ENCODE measurements around the gene BNC2. TPM values are rescaled to one million over a fixed set of nuclear protein-coding genes. Genes with fewer than 3 reads are reported as not detected.

BNC2 gene
- total and polyA plus RNA-seq, 5 donors from 2014 or later = not detected

GRCh38 chr9:16787724-16788123 is 82.7 kb downstream of the BNC2 start:
- Mint-ChIP-seq H3K36me3 (no peaks in the 10 kb centered on the region), H3K9me3 (peaks cover 2 to 7% (median 6%) of the 10 kb centered on the region in 7 donors), H3K27me3 (no peaks in the 10 kb centered on the region), H3K4me3 (no peak overlapping the region), H3K4me1 (peaks cover 0 to 5% (median 0%) of the 10 kb centered on the region in 4 donors), H3K27ac (no peak overlapping the region)
- ATAC-seq (ENCODE audit: low read depth in 2 of 2) (no peak), DNase-seq (no peak)
- no peaks in the 10 kb centered on the region for H3K36me3 ChIP-seq (ENCODE audit: control insufficient read depth, insufficient read depth, low read length)
- H3K27ac ChIP-seq (ENCODE audit: insufficient read depth, low read length, poor library complexity, severe bottlenecking) = no peak overlapping the region
- no peaks in the 10 kb centered on the region for H3K4me1 ChIP-seq (ENCODE audit: control insufficient read depth, insufficient read depth, low read length, poor library complexity, severe bottlenecking)
- no peak overlapping the region for H3K4me3 ChIP-seq (ENCODE audit: low read depth, low read length)
- no peaks in the 10 kb centered on the region for H3K27me3 ChIP-seq (ENCODE audit: control insufficient read depth, insufficient read depth, low read length)
- no peaks in the 10 kb centered on the region for H3K9me3 ChIP-seq (ENCODE audit: control insufficient read depth in 2 of 2, low read length in 2 of 2)

DNA sequence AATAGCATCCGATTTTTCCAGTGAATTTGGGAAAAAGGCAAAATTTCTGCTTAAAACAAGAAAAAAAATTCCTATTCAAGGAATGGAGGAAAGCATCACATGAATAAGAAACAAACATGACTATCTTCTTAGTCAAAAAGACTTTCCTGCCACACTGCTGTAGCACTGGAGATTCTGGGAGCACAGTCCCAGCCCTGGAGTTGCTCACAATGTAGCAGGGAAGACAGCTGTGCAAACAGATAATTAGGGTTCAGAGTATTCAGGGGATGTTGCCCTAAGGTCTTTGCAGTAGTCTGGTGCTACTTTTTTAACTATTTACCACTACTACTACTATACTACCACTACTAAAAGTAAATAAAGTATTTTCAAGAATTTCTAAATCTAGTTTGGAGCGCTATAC is 86.5 kb downstream of the BNC2 start:
- no peaks in the 10 kb centered on the region for H3K27me3 ChIP-seq (ENCODE audit: control insufficient read depth, insufficient read depth, low read length)
- H3K27ac ChIP-seq (ENCODE audit: insufficient read depth, low read length, poor library complexity, severe bottlenecking) = no peak overlapping the region
- DNase-seq (no peak), ATAC-seq (ENCODE audit: low read depth in 2 of 2) (no peak)
- H3K4me1 ChIP-seq (ENCODE audit: control insufficient read depth, insufficient read depth, low read length, poor library complexity, severe bottlenecking) = no peaks in the 10 kb centered on the region
- H3K9me3 ChIP-seq (ENCODE audit: control insufficient read depth in 2 of 2, low read length in 2 of 2) = no peaks in the 10 kb centered on the region
- no peaks in the 10 kb centered on the region for H3K4me1 Mint-ChIP-seq
- no peak overlapping the region for H3K27ac Mint-ChIP-seq
- H3K36me3 ChIP-seq (ENCODE audit: control insufficient read depth, insufficient read depth, low read length) = no peaks in the 10 kb centered on the region
- H3K4me3 Mint-ChIP-seq = no peak overlapping the region
- no peak overlapping the region for H3K4me3 ChIP-seq (ENCODE audit: low read depth, low read length)
- H3K27me3 Mint-ChIP-seq = no peaks in the 10 kb centered on the region
- H3K9me3 Mint-ChIP-seq = peaks cover 0 to 7% (median 3%) of the 10 kb centered on the region in 7 donors
- no peaks in the 10 kb centered on the region for H3K36me3 Mint-ChIP-seq

DNA sequence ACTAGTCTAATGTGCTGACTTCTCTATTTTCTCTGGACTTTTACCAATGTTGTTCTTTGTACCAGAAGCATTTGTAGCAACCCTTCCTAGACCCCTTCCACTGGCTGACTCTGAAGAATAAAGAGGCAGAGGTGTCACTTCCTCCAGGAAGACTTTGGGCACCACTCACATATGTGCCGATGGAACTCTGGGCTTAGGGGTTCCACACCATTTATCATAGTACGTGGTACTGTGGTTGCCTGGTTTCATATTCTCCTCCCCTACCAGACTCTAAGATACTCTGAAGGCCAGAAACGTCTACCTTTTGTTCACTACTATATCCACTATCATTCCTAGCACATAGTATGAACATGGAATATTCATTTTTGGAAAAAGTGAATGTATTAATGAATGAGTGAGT is 88.0 kb downstream of the BNC2 start:
- DNase-seq (no peak), ATAC-seq (ENCODE audit: low read depth in 2 of 2) (no peak)
- H3K36me3 ChIP-seq (ENCODE audit: control insufficient read depth, insufficient read depth, low read length) = no peaks in the 10 kb centered on the region
- Mint-ChIP-seq H3K4me3 (peak overlapping the region in 1 of 4 donors; percentile 4), H3K27me3 (no peaks in the 10 kb centered on the region), H3K9me3 (peaks cover 0 to 3% (median 2%) of the 10 kb centered on the region in 7 donors), H3K4me1 (no peaks in the 10 kb centered on the region), H3K27ac (no peak overlapping the region), H3K36me3 (no peaks in the 10 kb centered on the region)
- H3K9me3 ChIP-seq (ENCODE audit: control insufficient read depth in 2 of 2, low read length in 2 of 2) = no peaks in the 10 kb centered on the region
- H3K27me3 ChIP-seq (ENCODE audit: control insufficient read depth, insufficient read depth, low read length) = no peaks in the 10 kb centered on the region
- H3K4me1 ChIP-seq (ENCODE audit: control insufficient read depth, insufficient read depth, low read length, poor library complexity, severe bottlenecking) = no peaks in the 10 kb centered on the region
- no peak overlapping the region for H3K4me3 ChIP-seq (ENCODE audit: low read depth, low read length)
- H3K27ac ChIP-seq (ENCODE audit: insufficient read depth, low read length, poor library complexity, severe bottlenecking) = no peak overlapping the region

DNA sequence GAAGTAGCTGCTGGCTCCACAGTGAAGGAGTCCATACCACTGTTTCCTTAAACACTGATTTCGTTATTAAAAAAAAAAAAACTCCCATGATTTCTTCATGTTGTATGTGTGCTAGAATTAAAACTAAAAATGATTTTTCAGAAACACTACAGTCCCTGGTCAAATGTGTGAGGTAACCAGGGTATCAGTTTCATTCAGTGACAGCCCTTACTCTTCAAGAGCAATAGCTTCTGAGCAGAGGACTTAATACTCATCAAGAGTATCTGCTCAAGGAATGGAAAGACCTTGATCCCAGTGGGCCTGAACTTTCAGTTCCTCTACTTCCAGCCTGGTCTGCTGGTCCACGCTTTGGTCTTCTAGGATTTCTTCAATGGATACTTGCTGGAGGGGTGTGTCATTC is 95.1 kb downstream of the BNC2 start:
- Mint-ChIP-seq H3K9me3 (peaks cover 0 to 12% (median 1%) of the 10 kb centered on the region in 7 donors), H3K4me3 (no peak overlapping the region), H3K27ac (no peak overlapping the region), H3K4me1 (no peaks in the 10 kb centered on the region), H3K36me3 (no peaks in the 10 kb centered on the region), H3K27me3 (no peaks in the 10 kb centered on the region)
- DNase-seq (no peak), ATAC-seq (ENCODE audit: low read depth in 2 of 2) (no peak)
- H3K36me3 ChIP-seq (ENCODE audit: control insufficient read depth, insufficient read depth, low read length) = no peaks in the 10 kb centered on the region
- H3K9me3 ChIP-seq (ENCODE audit: control insufficient read depth in 2 of 2, low read length in 2 of 2) = no peaks in the 10 kb centered on the region
- no peaks in the 10 kb centered on the region for H3K4me1 ChIP-seq (ENCODE audit: control insufficient read depth, insufficient read depth, low read length, poor library complexity, severe bottlenecking)
- H3K4me3 ChIP-seq (ENCODE audit: low read depth, low read length) = no peak overlapping the region
- H3K27me3 ChIP-seq (ENCODE audit: control insufficient read depth, insufficient read depth, low read length) = no peaks in the 10 kb centered on the region
- H3K27ac ChIP-seq (ENCODE audit: insufficient read depth, low read length, poor library complexity, severe bottlenecking) = no peak overlapping the region

GRCh38 chr9:16773617-16774016 is 96.9 kb downstream of the BNC2 start:
- no peak for ATAC-seq (ENCODE audit: low read depth in 2 of 2)
- no peaks in the 10 kb centered on the region for H3K36me3 Mint-ChIP-seq

GRCh38 chr9:16773116-16773515 is 97.4 kb downstream of the BNC2 start:
- Mint-ChIP-seq H3K4me3 (no peak overlapping the region), H3K4me1 (no peaks in the 10 kb centered on the region), H3K36me3 (no peaks in the 10 kb centered on the region), H3K27ac (no peak overlapping the region), H3K27me3 (no peaks in the 10 kb centered on the region), H3K9me3 (peaks cover 0 to 12% (median 4%) of the 10 kb centered on the region in 7 donors)
- H3K4me1 ChIP-seq (ENCODE audit: control insufficient read depth, insufficient read depth, low read length, poor library complexity, severe bottlenecking) = no peaks in the 10 kb centered on the region
- no peaks in the 10 kb centered on the region for H3K27me3 ChIP-seq (ENCODE audit: control insufficient read depth, insufficient read depth, low read length)
- ATAC-seq (ENCODE audit: low read depth in 2 of 2) (no peak), DNase-seq (no peak)
- H3K9me3 ChIP-seq (ENCODE audit: control insufficient read depth in 2 of 2, low read length in 2 of 2) = no peaks in the 10 kb centered on the region
- H3K4me3 ChIP-seq (ENCODE audit: low read depth, low read length) = no peak overlapping the region
- H3K27ac ChIP-seq (ENCODE audit: insufficient read depth, low read length, poor library complexity, severe bottlenecking) = no peak overlapping the region
- no peaks in the 10 kb centered on the region for H3K36me3 ChIP-seq (ENCODE audit: control insufficient read depth, insufficient read depth, low read length)

More at GRCh38 chr9:16773617-16774016, 96.9 kb downstream of the BNC2 start:
- Mint-ChIP-seq H3K4me3 (no peak overlapping the region), H3K27me3 (no peaks in the 10 kb centered on the region), H3K27ac (no peak overlapping the region), H3K9me3 (peaks cover 0 to 10% (median 3%) of the 10 kb centered on the region in 7 donors), H3K4me1 (no peaks in the 10 kb centered on the region)
- Histone ChIP-seq H3K36me3 (ENCODE audit: control insufficient read depth, insufficient read depth, low read length) (no peaks in the 10 kb centered on the region), H3K9me3 (ENCODE audit: control insufficient read depth in 2 of 2, low read length in 2 of 2) (no peaks in the 10 kb centered on the region), H3K27ac (ENCODE audit: insufficient read depth, low read length, poor library complexity, severe bottlenecking) (no peak overlapping the region), H3K4me3 (ENCODE audit: low read depth, low read length) (no peak overlapping the region), H3K27me3 (ENCODE audit: control insufficient read depth, insufficient read depth, low read length) (no peaks in the 10 kb centered on the region), H3K4me1 (ENCODE audit: control insufficient read depth, insufficient read depth, low read length, poor library complexity, severe bottlenecking) (no peaks in the 10 kb centered on the region)
- no peak for DNase-seq

DNA sequence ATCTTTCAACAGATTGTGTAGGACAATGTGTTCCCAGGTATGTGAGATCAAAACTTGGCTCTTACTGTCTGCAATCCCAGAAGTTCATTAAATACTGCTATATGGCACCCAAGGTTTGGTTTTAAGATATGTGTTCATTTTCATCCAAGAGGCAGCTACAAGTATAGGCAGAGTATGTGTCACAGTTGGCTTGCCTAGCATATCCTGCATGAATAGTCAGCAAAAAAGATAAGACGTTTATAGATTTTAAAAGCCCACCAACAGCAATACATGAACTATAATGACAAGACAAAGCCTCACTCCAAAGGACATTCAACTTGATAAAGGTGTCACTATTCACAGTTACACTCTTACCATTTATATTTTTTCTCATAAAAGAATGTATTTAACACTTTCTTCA is 99.1 kb downstream of the BNC2 start:
- Histone ChIP-seq H3K4me1 (ENCODE audit: control insufficient read depth, insufficient read depth, low read length, poor library complexity, severe bottlenecking) (no peaks in the 10 kb centered on the region), H3K9me3 (ENCODE audit: control insufficient read depth in 2 of 2, low read length in 2 of 2) (no peaks in the 10 kb centered on the region), H3K36me3 (ENCODE audit: control insufficient read depth, insufficient read depth, low read length) (no peaks in the 10 kb centered on the region), H3K4me3 (ENCODE audit: low read depth, low read length) (no peak overlapping the region), H3K27me3 (ENCODE audit: control insufficient read depth, insufficient read depth, low read length) (no peaks in the 10 kb centered on the region), H3K27ac (ENCODE audit: insufficient read depth, low read length, poor library complexity, severe bottlenecking) (no peak overlapping the region)
- Mint-ChIP-seq H3K27me3 (no peaks in the 10 kb centered on the region), H3K4me1 (no peaks in the 10 kb centered on the region), H3K27ac (no peak overlapping the region), H3K36me3 (no peaks in the 10 kb centered on the region), H3K4me3 (no peak overlapping the region), H3K9me3 (peaks cover 0 to 12% (median 9%) of the 10 kb centered on the region in 7 donors)
- ATAC-seq (ENCODE audit: low read depth in 2 of 2) = no peak
- DNase-seq = no peak

- Histone ChIP-seq H3K36me3 (ENCODE audit: control insufficient read depth, insufficient read depth, low read length) (no peaks in the 10 kb centered on the region), H3K4me1 (ENCODE audit: control insufficient read depth, insufficient read depth, low read length, poor library complexity, severe bottlenecking) (no peaks in the 10 kb centered on the region), H3K4me3 (ENCODE audit: low read depth, low read length) (no peak overlapping the region), H3K27ac (ENCODE audit: insufficient read depth, low read length, poor library complexity, severe bottlenecking) (no peak overlapping the region), H3K9me3 (ENCODE audit: control insufficient read depth in 2 of 2, low read length in 2 of 2) (no peaks in the 10 kb centered on the region), H3K27me3 (ENCODE audit: control insufficient read depth, insufficient read depth, low read length) (no peaks in the 10 kb centered on the region)
- DNase-seq (no peak), ATAC-seq (ENCODE audit: low read depth in 2 of 2) (no peak)
- no peak overlapping the region for H3K4me3 Mint-ChIP-seq
- no peaks in the 10 kb centered on the region for H3K27me3 Mint-ChIP-seq
- peaks cover 0 to 12% (median 8%) of the 10 kb centered on the region in 7 donors for H3K9me3 Mint-ChIP-seq
- H3K27ac Mint-ChIP-seq = no peak overlapping the region
- no peaks in the 10 kb centered on the region for H3K4me1 Mint-ChIP-seq
- H3K36me3 Mint-ChIP-seq = no peaks in the 10 kb centered on the region
These were observed 101.2 kb downstream of the BNC2 start for GRCh38 chr9:16769291-16769690.
